Left lung (tissue), 10 donors: ENCODE measurements around the gene ALMS1. TPM values are rescaled to one million over a fixed set of nuclear protein-coding genes. Genes with fewer than 3 reads are reported as not detected.
"Not testable (repeated sequence)": the region's sequence is repeated elsewhere in the genome, so short reads cannot be mapped to it uniquely, and the experiment has no call there.

Source experiments
- ATAC-seq: fragments of 200-7000 bp; cut with Tn5 transposase; one replicate; pipeline ENCODE4 v1.9.1; 2020; ENCODE audit warnings: moderate library complexity
- DNase-seq, 4 donors: peaks; one replicate each; pipeline ENCODE4 v3.0.0-alpha.2; 2013 to 2020
- H3K27ac ChIP-seq, 2 donors: fragments of 200-600 bp; sonication (generic) in 1 of 2; one replicate each; pipeline versions ENCODE4 v1.5.0 to v1.8.0; 2020 to 2021
- H3K27me3 ChIP-seq, 2 donors: fragments of 200-600 bp; sonication (generic) in 1 of 2; one replicate each; pipeline versions ENCODE4 v1.5.0 to v1.8.0; 2020 to 2021
- H3K36me3 ChIP-seq, 2 donors: fragments of 200-600 bp; sonication (generic) in 1 of 2; one replicate each; pipeline versions ENCODE4 v1.5.0 to v1.8.0; 2020 to 2021
- H3K4me1 ChIP-seq, 2 donors: fragments of 200-600 bp; one replicate each; pipeline ENCODE4 v1.8.0; 2021
- H3K4me3 ChIP-seq, 2 donors: fragments of 200-600 bp; sonication (generic) in 1 of 2; one replicate each; pipeline versions ENCODE4 v1.5.0 to v1.8.0; 2020 to 2021; ENCODE audit warnings: mild to moderate bottlenecking in 1 of 2
- H3K9me3 ChIP-seq, 2 donors: fragments of 200-600 bp; sonication (generic) in 1 of 2; one replicate each; pipeline versions ENCODE4 v1.5.0 to v1.8.0; 2020 to 2021
- CTCF ChIP-seq, 2 donors: fragments of 200-600 bp; sonication (generic) in 1 of 2; IDR thresholded peaks; one replicate each; pipeline versions ENCODE4 v1.5.0 to v1.8.0; 2021; ENCODE audit warnings: antibody characterized with exemption in 2 of 2
- intact Hi-C, 2 donors: fragments of 100-400 bp; cut with DNase I; formaldehyde crosslinking; loops; one replicate each; pipeline versions ENCODE4 v1.11.2 to v1.14.2; 2022
- polyA plus RNA-seq, 6 donors: library from polyadenylated mRNA; unstranded; fragments of 120-200 nt; gene quantifications; one replicate each; pipeline ENCODE4 v1.2.1, GENCODE V29; 2013; ENCODE audit not compliant: insufficient read length in 6 of 6
- total RNA-seq, 2 donors: library from RNA; stranded (reverse); fragmentation: NEBNext Ultra II Directional; extraction: Animal tissue kit (Norgen Biotek cat#: 25700); gene quantifications; one replicate each; pipeline ENCODE4 v1.2.1, GENCODE V29; 2021
- donor health status: DM: no; HTN: yes; CAD: no.
- donor health status: DM: no; HTN: no; CAD: no.

ALMS1 gene
- total and polyA plus RNA-seq, 8 donors: 16.4 to 46.0 (median 39.7) TPM

- no peak for ATAC-seq
- Histone ChIP-seq H3K4me1 (no peaks in the 10 kb centered on the region), H3K9me3 (no peaks in the 10 kb centered on the region), H3K27ac (no peak overlapping the region), H3K4me3 (no peak overlapping the region), H3K27me3 (no peaks in the 10 kb centered on the region), H3K36me3 (peaks cover 0 to 6% of the 10 kb centered on the region in 2 donors)
- intact Hi-C loops: no loop called here
- TF ChIP-seq CTCF (IDR thresholded peaks at IDR 0.05): no peak
- no peak for DNase-seq
These were observed 225.6 kb downstream of the ALMS1 start for GRCh38 chr2:73611193-73611592.

DNA sequence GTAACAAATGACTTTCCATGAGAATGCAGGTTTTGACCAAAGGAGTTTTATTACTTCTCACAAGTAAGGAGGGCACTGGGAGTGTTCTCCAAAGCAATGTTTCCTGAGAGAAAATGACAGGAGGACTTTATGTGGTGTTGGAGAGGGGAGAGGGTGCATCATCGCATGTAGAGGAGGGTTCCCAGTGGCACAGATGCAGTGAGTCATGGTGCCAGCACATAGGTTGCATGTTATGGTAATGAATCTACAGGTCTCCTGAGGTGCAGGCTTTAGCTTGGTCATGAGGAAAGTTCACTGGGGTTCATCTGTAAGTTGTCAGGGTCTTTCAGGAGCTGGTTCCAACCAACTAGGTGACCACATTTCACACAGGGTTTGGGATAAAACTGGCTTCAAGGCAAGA is 226.2 kb downstream of the ALMS1 start:
- H3K4me1 ChIP-seq: no peaks in the 10 kb centered on the region
- intact Hi-C loops: no loop called here
- H3K36me3 ChIP-seq: peaks cover 0 to 6% of the 10 kb centered on the region in 2 donors
- H3K9me3 ChIP-seq: no peaks in the 10 kb centered on the region
- ATAC-seq: no peak
- no peak overlapping the region for H3K4me3 ChIP-seq
- H3K27me3 ChIP-seq: no peaks in the 10 kb centered on the region
- TF ChIP-seq CTCF (IDR thresholded peaks at IDR 0.05): no peak
- no peak overlapping the region for H3K27ac ChIP-seq
- DNase-seq: no peak

- ATAC-seq (no peak), DNase-seq (no peak)
- Histone ChIP-seq H3K27ac (no peak overlapping the region), H3K4me1 (no peaks in the 10 kb centered on the region), H3K9me3 (no peaks in the 10 kb centered on the region), H3K27me3 (no peaks in the 10 kb centered on the region), H3K36me3 (peaks cover 0 to 6% of the 10 kb centered on the region in 2 donors), H3K4me3 (no peak overlapping the region)
- no peak for TF ChIP-seq CTCF (IDR thresholded peaks at IDR 0.05)
- intact Hi-C loops: no loop called here
These were observed 228.5 kb downstream of the ALMS1 start for GRCh38 chr2:73614105-73614504.

GRCh38 chr2:73614997-73615396 is 229.4 kb downstream of the ALMS1 start:
- no peak overlapping the region for H3K4me3 ChIP-seq
- ATAC-seq: no peak
- no peaks in the 10 kb centered on the region for H3K4me1 ChIP-seq
- H3K9me3 ChIP-seq: no peaks in the 10 kb centered on the region
- H3K27me3 ChIP-seq: no peaks in the 10 kb centered on the region
- peaks cover 0 to 6% of the 10 kb centered on the region in 2 donors for H3K36me3 ChIP-seq
- intact Hi-C loops: no loop called here
- H3K27ac ChIP-seq: no peak overlapping the region
- no peak for TF ChIP-seq CTCF (IDR thresholded peaks at IDR 0.05)
- no peak for DNase-seq

DNA sequence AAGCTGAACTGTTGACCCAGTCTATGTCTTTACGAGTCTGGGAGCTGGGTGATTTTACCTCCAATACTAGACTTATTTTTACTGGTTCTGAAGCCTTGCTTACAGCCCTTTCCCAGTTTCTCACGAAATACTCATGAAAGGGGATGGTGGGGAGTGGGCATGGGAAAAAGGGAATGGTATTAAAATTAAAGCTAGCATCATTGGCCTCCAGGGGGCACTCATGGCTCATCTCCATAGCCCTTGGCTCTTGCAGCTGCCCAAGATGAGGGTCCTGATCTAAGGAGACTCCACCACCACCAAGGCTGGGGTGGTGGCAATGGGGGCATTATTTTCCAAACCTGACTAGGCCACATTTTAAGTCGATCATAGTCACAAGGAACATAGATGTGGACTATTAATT is 234.3 kb downstream of the ALMS1 start:
- H3K36me3 ChIP-seq, intact Hi-C loops, H3K4me3 ChIP-seq, ATAC-seq, H3K27ac ChIP-seq, DNase-seq, H3K9me3 ChIP-seq, H3K27me3 ChIP-seq, H3K4me1 ChIP-seq: not testable (repeated sequence)

DNA sequence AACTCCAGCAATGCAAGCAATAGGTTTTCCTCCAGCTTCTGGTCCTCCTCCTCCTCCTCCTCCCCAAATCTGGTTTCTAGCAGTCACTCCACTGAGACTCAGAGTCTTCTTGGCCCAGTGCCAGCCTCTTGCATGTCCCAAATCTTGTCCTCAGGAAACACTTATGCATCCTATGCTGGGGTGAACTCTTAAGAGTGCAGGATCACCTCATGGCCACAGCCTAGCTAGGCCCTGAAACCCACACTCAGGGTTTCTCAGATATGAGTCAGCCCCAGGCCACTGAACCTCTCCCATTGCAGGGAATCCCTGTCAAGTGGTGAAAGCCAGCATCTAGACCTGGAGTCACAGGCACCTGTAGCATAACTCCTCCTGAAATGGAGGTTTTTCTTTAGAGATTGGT is 238.4 kb downstream of the ALMS1 start:
- H3K4me1 ChIP-seq, intact Hi-C loops, ATAC-seq: not testable (repeated sequence)

GRCh38 chr2:73624625-73625024 is 239.0 kb downstream of the ALMS1 start:
- H3K4me3 ChIP-seq, H3K9me3 ChIP-seq, H3K27me3 ChIP-seq, ATAC-seq, intact Hi-C loops, H3K36me3 ChIP-seq, H3K4me1 ChIP-seq, DNase-seq, H3K27ac ChIP-seq: not testable (repeated sequence)

More for the DNA sequence above, 238.4 kb downstream of the ALMS1 start:
- not testable (repeated sequence) for H3K9me3 ChIP-seq, DNase-seq, H3K27me3 ChIP-seq, H3K4me3 ChIP-seq, H3K36me3 ChIP-seq, H3K27ac ChIP-seq

- intact Hi-C loops, H3K27ac ChIP-seq, H3K27me3 ChIP-seq, ATAC-seq, H3K4me1 ChIP-seq, H3K9me3 ChIP-seq, DNase-seq, H3K4me3 ChIP-seq, H3K36me3 ChIP-seq: not testable (repeated sequence)
These were observed 240.6 kb downstream of the ALMS1 start for GRCh38 chr2:73626237-73626636.

DNA sequence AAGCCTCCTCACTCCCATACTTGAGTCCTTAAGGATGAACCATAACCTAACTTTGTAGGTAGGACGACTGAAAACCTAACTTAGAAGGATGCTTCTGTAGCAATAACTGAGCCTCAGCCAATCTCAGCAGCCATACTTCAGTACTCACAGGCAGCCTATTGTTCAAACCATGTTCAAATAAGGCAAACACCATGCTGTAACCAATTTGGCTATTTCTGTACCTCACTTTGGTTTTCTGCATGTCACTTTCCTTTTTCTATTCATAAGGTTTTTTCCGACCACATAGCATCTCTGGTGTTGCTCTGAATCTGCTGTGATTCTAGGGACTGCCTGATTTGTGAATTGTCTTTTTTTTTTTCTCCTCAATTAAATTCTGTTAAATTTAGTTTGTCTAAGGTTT is 242.9 kb downstream of the ALMS1 start:
- H3K4me3 ChIP-seq, H3K36me3 ChIP-seq, H3K27ac ChIP-seq, H3K4me1 ChIP-seq, H3K9me3 ChIP-seq, ATAC-seq, intact Hi-C loops, DNase-seq, H3K27me3 ChIP-seq: not testable (repeated sequence)
